ENCODE data around the gene RALA.
"Not testable (repeated sequence)": the region's sequence is repeated elsewhere in the genome, so short reads cannot be mapped to it uniquely, and the experiment has no call there.

Gene RALA

DNA sequence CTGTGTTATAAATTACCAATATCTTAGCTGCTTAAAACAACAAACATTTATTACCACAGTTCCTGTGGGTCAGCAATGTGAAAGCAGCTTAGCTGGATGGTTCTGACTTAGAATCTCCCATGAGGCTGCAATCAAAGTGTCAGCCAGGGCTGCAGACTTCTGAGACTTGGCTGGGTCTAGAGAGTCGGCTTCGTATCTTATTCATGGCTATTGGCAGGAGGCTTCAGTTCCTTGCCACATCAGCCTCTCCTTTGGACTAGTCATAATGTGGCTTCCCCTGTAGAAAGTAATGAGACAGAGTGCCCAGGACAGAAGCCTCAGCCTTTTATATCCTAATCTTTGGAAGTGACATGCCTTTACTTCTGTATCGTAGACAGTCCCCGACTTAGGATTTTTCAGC, 27.3 kb downstream of the RALA start:
- no peak for DNase-seq

DNA sequence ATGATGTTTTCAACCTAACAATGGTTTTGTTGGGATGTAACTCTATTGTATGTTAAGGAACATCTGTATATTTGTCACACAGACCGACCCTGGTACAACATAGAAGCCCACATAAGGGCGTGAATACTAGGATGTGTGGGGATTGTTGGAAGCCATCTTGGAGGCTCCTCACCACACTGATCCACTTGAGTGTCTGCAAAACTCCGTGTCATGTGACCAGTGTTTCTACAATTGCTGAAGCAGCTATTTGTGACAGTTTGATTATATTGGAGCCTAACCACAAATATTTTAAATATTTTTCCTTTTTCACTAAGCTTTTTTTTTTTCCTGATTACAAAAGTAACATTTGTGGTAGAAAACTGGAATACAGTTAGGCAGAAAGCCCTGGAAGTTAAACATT, 27.9 kb downstream of the RALA start:
- no peak for DNase-seq

DNA sequence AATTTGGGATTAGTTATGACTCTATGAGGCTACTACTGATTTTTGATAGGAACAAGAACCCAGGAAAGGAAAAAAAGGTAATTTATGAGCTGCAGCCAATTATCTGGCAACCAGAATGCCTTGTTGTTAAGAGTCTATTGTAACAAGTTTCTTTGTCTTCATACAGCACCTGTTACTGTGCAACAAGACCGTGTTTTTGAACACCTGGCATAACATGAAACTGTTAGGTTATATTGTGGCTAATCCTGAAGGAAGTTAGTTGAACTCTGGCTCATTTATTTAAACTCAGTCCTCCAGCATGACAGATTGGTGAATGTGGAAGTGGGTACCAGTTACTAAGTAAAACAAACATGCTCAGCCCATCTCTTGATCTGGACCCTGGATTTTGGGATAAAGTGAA, 33.0 kb downstream of the RALA start:
- no peak for DNase-seq

DNA sequence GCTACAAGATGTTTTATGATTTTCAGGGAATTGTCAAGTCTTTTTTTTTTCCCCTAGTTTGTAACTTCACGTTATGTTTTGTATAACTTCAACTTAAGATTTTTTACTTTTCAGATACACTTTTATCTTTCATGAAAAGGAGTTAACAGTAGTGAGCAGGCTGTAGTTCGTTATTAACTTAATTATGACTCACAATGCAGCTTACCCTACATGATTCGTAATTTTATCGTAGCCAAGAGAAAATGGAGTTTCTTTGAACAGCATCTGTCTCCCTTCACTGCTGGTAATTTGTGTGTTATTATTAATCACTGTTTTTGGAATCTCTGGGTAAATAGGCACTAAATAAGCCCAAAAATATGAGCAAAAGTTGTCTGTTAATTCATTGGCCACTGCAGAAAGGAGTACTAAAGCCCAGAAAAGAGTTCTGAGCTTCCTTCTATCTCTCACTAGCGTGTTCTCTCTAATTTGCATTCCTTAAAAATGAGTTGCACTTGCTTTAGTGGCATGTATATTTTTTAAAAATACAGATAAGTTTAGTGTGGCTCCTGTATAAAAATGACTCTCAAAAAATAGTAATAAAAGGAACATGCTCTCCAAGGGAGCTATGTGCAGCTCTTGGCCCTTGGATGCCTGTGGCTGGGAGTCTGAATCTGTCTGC, 36.1 kb downstream of the RALA start:
- no peak for DNase-seq

DNA sequence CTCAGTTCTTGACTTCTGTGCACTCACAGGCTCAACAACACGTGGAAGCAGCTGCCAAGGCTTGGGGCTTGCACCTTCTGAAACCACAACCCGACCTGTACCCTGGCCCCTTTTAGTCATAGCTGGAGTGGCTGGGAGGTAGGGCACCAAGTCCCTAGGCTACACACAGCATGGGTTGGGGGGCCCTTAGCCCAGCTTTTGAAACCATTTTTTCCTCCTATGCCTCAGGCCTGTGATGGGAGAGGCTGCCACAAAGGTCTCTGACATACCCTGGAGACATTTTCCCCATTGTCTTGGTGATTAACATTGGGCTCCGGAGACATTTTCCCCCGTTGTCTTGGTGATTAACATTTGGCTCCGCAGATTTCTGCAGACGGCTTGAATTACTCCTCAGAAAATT, 38.6 kb downstream of the RALA start:
- no peak for DNase-seq

DNA sequence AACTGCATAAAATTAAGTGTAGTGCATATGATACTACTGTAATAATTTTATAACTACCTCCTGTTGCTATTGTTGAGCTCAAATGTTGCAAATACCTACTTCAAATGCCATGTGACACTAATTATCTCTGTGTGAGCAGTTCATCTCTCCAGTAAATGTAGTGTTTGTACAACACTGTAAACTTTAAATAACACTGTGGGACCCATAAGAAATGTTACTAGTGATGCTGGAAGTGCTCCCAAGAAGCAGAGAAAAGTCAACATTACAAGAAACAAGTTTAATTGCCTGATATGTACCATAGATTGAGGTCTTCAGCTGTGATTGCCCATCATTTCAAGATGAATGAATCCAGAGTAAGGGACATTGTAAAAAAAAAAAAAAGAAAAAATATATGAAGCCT, 39.9 kb downstream of the RALA start:
- DNase-seq, result no peak

DNA sequence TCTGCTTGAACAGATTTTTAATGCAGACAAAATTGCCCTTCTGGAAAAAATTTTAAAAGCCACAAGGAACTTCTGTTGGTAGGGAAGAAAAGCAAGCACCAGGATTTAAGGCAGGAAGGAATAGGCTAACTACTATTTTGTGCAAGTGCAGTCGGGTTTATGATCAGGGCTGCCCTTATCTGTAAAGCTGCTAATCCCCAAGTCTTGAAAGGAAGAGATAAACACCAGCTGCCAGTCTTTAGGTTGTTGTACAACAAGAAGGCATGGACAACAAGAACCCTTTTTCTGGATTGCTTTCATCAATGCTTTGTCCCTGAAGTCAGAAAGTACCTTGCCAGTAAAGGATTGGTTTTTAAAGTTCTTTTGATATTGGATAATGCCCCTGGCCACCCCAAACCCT, 40.7 kb downstream of the RALA start:
- no peak for DNase-seq

DNA sequence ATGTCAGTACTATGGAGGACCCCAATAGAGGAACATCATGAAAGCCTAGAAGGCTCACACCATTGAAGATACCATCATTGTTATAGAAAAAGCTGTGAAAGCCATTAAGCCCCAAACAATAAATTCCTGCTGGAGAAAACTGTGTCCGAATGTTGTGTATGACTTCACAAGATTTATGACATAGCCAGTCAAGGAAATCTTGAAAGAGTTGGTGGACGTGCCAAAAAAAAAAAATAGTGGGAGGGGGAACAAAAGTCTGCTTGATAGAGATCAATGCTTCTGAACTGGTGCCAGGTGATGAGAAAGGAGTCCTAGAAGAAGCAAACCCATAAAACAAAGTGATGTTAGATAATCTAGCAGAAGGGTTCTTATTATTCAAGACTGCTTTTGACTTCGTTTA, 41.2 kb downstream of the RALA start:
- no peak for DNase-seq

DNA sequence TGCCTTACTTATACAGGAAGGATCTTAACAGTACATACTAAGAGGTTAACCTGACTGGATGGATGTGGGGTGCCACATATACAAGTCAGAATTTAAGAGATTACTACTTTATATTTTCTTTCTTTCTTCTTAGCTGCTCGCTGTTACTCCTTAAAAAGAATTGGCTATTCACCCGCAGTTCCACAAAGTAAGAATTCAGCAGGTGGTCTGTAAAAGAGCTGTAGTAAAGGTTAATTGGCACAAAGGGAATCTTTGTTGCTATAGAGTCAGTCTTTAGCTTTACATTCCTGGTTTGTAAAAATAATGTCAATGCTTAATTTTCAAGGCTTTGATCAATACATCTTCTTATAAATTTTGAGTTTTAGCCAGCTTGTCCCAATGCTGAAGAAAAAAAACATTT, 43.2 kb downstream of the RALA start:
- no peak for DNase-seq

DNA sequence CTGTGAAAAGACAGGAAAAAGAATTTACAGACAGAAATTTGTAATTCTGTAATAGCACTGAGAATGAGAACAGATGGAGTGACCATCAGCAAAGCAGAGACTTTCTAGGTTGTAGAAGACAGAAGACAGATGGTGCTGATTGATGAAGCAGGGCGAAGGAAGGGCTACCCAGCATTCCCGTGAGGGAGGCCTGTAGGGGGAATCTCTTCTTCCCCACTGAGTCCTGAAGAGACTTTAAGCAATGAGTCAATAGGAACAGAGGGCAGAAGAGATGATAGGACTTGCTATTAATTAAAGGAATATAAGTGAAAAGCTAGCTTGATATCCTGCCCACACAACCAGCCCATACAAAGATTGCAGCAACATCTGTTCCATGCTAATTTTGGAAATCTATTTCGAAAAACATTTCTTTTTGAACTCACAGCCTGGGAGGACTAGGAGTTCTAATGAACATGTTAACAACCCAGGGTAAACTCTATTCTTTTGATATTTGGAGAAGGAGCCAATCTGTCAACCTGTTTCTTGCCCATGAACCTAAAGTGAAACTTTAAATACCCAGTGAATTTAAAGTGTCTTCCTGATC, 44.1 kb downstream of the RALA start:
- no peak for DNase-seq

DNA sequence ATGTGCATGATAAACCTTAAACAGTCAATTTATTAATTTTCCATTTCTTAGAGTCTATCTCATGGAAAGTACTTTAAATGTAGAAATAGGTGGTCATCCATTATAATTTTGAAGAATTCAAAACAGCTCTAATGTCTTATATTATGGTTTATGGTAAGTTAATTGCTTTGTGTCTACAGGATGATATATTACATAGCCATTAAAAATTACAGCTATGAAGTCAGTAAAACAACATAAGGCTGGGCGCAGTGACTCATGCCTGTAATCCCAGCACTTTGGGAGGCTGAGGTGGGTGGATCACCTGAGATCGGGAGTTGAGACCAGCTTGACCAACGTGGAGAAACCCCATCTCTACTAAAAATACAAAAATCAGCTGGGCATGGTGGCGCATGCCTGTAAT, 44.9 kb downstream of the RALA start:
- not testable (repeated sequence) for DNase-seq

DNA sequence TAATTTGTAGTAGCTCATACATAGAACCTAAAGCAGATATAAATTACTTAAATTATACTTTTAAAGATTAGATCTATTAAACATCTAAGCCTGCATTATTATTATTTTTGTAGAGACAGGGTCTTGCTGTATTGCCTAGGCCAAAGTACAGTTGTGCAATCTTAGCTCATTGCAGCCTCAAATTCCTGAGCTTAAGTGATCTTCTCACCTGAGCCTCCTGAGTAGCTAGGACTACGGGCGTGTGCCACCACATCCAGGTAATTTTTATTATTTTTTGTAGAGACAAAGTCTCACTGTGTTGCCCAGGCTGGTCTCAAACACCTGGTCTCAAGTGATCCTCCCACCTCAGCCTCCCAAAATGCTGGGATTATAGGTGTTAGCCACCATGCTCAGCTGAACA, 46.7 kb downstream of the RALA start:
- DNase-seq, result no peak

DNA sequence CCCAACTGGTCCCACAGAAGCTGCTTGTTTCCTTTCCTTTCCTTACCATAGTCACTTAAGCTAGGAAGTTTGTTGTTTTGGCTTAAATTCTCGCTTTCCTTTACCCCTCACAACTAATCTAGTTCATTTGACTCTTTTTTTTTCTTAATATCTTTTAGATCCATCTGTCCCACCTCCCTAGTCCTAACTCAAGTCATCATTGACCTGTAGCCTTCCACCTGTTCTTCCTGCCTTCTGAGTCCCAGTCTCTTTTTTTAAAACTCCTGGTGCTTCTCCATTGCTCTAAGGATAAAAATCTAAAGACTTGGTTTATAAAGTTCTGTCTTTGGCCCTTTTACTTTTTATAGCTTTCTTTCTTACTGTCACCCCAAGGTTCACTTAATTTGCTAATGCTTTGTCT, 47.6 kb downstream of the RALA start:
- no peak for DNase-seq

DNA sequence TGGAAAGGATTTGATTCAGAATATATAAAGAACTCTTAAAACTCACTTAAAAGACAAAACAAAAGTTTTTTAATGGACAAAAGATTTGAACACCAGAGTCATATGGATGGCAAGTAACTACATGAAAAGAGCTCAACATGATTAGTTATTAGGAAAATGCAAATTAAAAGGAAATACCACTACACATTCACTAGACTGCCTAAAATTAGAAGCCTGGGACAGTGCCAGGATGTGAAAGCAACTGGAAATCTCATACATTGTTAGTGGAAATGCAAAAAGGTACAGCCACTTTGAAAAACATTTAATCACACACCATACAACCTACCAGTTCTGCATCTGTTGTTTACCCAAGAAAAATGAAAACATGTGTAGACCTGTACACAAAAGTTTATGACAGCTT, 48.8 kb downstream of the RALA start:
- no peak for DNase-seq

DNA sequence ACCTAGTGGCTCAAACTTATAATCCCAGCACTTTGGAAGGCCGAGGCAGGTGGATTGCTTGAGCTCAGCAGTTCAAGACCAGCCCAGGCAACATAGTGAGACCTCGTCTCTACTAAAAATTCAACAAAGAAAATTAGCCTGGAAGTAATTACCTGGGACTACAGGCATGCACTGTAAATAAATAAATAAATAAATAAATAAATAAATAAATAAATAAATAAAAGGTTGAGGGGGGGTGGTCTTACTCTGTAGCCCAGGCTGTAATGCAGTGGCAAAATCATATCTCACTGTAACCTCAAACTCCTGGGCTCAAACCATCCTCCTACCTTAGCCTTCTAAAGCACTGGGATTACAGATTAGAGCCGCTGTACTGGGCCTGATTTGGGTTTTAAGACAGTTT, 50.5 kb downstream of the RALA start:
- DNase-seq, result no peak

DNA sequence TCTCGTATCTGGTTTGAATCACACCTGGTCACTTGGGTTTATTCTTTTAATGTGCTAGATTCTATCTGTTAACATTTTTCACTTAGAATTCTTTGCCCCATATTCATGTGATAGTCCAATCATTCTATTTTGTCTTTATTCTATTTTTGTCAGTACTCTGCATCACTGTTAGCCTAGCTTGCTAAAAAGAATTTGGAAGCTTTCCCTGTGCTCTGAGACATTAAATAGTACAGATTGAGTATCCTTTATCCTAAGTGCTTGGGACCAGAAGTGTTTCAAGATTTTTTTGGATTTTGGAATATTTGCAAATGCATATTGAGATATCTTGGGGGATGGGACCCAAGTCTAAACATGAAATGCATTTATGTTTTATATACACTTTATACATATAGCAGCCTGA, 51.0 kb downstream of the RALA start:
- no peak for DNase-seq

DNA sequence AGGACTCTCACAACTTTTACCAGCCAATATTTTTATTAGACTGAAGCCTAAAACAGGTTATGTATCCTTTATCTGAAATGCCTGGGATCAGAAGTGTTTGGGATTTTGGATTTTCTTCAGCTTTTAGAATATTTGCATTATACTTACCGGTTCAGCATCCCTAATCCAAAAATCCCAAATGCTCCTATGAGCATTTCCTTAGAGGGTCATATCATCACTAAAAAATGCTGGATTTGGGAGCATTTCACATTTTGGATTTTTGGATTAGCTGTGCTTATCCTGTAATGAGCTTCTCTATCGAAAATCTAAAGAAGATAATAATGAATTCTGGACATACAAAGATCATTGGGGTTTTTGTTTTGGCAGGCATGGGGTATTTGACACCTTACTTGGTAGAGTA, 53.0 kb downstream of the RALA start:
- DNase-seq, result no peak

DNA sequence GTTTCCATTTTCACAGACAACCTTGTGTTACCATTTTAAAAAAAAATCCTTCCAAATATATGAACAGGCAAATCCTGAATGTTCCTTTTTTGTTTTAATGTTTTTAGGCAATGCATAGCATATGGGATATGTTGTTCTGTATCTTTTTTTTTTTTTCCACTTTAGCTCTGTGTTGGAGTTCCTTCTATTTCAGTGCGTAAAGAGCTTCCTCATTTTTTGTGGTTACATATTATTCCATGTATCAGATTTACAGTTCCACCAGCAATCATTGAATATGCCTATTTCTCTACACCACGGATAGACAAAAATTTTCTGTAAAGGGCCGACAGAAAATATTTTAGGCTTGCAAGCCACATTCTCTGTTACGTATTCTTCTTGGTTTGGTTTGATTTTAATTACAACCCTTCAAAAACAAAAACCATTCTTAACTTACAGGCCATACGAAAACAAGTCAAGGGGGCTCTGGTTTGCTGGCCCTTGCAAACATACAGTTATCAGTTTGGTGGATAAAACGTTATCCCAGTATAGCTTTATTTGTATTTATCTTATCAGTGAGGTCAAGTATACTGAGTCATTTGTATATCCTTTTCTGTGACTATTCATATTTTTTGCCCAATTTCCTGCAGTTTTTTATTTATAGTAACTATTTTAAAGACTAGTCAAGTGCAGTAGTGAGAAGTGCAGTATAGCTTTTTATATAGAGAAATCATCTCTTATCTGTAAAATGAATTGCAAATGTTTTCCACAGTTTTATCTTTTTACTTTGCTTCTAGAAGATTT, 55.7 kb downstream of the RALA start:
- no peak for DNase-seq

DNA sequence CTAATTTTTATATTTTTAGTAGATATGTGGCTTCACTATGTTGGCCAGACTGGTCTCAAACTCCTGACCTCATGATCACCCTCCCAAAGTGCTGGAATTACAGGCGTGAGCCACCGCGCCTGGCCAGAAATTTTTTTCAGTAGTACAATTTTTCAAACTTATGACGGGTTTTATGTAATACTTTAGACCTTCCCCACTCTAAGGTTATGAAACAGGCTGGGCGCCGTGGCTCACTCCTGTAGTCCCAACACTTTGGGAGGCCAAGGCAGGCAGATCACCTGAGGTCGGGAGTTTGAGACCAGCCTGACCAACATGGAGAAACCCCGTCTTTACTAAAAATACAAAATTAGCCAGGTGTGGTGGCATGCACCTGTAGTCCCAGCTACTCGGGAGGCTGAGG, 56.5 kb downstream of the RALA start:
- DNase-seq, result not testable (repeated sequence)

DNA sequence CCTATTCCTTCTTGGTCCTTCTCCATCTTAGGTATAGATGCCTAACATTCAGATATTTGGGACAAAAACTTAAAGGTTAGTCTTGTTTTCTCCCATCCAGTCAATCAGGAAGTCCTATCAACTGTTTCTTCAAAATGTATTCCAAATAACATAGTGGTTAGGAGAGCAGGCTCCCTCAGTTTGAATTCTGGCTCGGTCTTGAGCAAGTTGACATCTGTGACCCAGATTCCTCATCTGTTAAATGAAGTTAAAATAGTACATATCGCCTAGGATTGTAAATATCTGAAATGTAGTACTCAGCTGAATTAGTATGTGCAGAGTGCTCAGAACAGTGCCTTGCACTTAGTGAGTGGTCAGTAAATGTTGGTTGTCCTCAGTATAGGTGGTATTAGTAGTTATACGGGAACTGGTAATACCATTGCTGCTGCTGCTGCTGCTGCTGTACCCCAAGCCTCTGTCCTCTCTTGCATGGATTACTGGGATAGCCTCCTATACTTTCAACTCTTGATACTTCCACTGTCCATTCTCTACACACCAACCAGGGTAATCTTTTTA, 58.6 kb downstream of the RALA start:
- DNase-seq, result no peak

DNA sequence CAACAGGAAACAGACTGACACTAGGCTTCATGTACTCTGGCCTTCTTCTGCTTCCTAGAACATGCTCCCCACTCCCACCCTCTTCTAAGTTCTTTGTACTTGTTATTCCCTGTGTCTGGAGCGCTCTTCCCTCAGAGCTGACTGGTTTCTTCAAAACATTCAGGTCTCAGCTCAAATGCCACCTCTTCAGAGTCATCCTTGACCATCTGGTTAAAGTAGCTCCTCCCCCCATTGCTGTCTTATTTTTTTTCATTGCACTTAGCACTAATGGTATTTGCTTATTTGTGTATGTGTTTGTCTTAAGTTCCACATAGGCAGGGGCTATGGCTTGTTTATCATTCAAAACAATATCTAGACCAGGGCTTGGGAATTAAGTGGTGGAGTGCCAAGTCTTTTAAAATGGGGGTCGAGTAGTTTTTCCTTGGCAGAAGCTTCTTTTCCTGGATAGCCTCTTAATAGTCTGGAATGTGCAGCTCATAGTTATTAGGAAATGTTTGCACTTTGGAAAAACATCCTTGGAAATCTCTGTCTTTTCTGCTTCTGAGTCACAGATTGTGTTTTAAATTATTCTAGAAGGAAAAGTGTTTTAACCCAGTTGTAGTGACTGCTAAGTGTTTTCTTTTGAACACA, 60.0 kb downstream of the RALA start:
- DNase-seq, result no peak

DNA sequence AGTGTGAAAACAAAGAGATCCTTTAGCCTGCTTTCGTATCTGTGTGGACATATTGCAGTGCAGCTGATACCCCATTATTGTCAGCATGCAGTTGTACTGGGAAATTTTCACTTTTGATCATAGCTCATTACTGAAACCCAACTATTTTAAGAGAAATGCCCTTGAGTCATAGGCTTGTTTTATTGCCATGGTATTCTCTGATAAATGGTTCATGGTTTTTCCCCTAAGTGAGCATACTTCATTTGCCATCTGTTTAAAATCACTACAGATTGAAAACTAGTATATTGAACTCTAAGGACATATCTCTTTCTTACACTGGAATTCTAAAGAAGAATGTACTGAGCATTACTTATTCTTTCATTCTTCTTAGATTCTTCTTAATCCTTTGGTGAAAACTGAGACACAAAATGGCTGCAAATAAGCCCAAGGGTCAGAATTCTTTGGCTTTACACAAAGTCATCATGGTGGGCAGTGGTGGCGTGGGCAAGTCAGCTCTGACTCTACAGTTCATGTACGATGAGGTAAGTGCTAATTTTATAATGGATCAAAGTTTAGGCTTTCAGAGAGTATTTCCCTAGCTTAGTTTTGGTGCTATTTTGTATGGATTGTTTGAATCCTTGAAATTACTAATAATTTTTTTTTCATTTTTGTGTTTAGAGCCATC, 63.0 kb downstream of the RALA start:
- DNase-seq, result no peak

Data from CD4-positive, alpha-beta T cell treated with Interleukin-4 for 1 hour (primary cell).